ENCODE data around the gene CASP2.

CASP2 gene

GRCh38 chr7:143320620-143321019 lies 32.5 kb downstream of the CASP2 start:
- H3K4me3 ChIP-seq (ENCODE audit: low read depth, low read length), result no peak overlapping the region
- no peak for TF ChIP-seq CTCF (IDR thresholded peaks at IDR 0.05; ENCODE audit: low read depth, low read length)

GRCh38 chr7:143321242-143321641 lies 33.1 kb downstream of the CASP2 start:
- H3K4me3 ChIP-seq (ENCODE audit: low read depth, low read length), result no peak overlapping the region
- TF ChIP-seq CTCF (IDR thresholded peaks at IDR 0.05; ENCODE audit: low read depth, low read length), result no peak

GRCh38 chr7:143321734-143322133 lies 33.6 kb downstream of the CASP2 start:
- no peak for TF ChIP-seq CTCF (IDR thresholded peaks at IDR 0.05; ENCODE audit: low read depth, low read length)
- H3K4me3 ChIP-seq (ENCODE audit: low read depth, low read length), result no peak overlapping the region

GRCh38 chr7:143322760-143323633 lies 34.8 kb downstream of the CASP2 start:
- TF ChIP-seq CTCF (IDR thresholded peaks at IDR 0.05; ENCODE audit: low read depth, low read length), result no peak
- no peak overlapping the region for H3K4me3 ChIP-seq (ENCODE audit: low read depth, low read length)

GRCh38 chr7:143323653-143324052 lies 35.5 kb downstream of the CASP2 start:
- H3K4me3 ChIP-seq (ENCODE audit: low read depth, low read length), result no peak overlapping the region
- no peak for TF ChIP-seq CTCF (IDR thresholded peaks at IDR 0.05; ENCODE audit: low read depth, low read length)

GRCh38 chr7:143325240-143325639 lies 37.1 kb downstream of the CASP2 start:
- TF ChIP-seq CTCF (IDR thresholded peaks at IDR 0.05; ENCODE audit: low read depth, low read length), result no peak
- no peak overlapping the region for H3K4me3 ChIP-seq (ENCODE audit: low read depth, low read length)

- no peak for TF ChIP-seq CTCF (IDR thresholded peaks at IDR 0.05; ENCODE audit: low read depth, low read length)
- no peak overlapping the region for H3K4me3 ChIP-seq (ENCODE audit: low read depth, low read length)
Measured at GRCh38 chr7:143327903-143328302, 39.8 kb downstream of the CASP2 start.

All from WI38 (cell line).